GM18873 (cell line): ENCODE results near the gene TPP1.

Source experiments
- ATAC-seq: cut with Tn5 transposase; IDR thresholded peaks from one replicate; pipeline ENCODE4 v1.9.1; 2021; ENCODE audit warnings: mild to moderate bottlenecking, moderate library complexity, moderate number of reproducible peaks; ENCODE audit not compliant: unreplicated experiment, low FRiP score

The TPP1 gene

DNA sequence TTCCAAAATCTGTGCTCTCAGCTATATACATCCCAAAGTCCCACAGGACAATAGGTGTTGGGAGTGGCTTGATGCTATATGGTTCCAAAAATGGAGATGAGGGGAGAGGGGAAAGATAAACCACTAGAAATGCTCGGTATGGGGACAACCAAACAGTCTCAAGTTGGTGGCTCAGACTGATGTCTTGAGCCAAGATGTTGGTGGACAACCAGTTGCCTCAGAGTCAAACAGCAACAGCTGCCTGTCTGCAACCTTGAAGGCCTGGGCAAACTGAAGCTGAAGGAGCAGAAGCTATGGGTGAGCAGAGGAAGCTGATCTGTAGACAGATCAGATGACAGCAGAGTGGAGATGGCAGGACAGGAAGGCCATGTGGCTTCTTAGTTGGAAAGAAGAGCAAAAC lies 19.8 kb downstream of the TPP1 start:
- ATAC-seq: no peak

DNA sequence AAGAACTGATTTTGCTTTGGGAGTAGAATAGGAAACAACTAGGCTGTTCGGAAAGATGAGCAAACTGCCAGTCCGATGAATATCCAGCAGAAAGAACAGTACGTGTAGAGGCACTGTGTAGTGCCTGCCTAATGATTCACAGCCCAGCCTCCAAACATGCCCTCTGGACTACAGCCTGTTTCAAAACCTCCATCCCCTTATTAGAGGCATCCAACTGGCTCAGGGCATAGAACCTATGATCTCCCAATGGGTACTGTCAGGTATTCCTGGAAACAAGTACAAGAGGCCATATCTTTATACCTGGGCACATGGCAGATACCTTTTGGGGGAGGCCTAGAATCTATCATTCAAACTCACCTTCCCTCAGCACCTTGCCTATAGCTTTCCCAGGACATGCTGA lies 20.7 kb downstream of the TPP1 start:
- ATAC-seq: no peak

DNA sequence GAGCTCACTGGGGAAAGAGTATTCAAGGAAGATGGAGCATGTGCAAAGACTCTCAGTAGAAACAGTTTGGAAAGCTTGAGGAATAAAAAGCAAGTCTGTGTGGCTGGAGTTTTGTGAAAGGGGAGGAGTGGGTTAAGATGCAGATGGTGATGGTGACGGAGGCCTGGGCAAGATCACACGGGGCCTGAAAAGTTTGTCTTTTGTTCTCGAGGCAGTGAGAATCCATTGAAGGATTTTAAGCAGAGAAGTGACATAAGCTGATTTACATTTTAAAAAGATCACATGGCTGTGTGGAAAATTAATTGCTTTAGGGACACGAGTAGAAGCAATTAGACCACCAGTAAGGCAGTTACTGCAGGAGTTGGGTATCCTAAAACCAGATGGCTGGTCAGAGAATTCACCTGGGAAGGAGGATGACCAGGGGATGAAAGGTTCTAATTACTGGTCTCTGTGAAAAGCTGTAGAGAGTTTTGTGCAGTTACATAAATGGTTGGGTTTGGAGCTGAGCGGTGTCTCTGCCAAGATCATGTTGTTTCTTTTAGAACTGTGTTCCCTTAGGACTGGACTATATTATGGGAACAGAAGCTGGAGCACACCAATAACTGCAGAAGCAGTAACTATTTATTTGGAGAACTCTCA lies 22.9 kb downstream of the TPP1 start:
- no peak for ATAC-seq

GRCh38 chr11:6594142-6594768 lies 25.0 kb downstream of the TPP1 start:
- no peak for ATAC-seq

- no peak for ATAC-seq
Measured at GRCh38 chr11:6588018-6588417, 31.2 kb downstream of the TPP1 start.

DNA sequence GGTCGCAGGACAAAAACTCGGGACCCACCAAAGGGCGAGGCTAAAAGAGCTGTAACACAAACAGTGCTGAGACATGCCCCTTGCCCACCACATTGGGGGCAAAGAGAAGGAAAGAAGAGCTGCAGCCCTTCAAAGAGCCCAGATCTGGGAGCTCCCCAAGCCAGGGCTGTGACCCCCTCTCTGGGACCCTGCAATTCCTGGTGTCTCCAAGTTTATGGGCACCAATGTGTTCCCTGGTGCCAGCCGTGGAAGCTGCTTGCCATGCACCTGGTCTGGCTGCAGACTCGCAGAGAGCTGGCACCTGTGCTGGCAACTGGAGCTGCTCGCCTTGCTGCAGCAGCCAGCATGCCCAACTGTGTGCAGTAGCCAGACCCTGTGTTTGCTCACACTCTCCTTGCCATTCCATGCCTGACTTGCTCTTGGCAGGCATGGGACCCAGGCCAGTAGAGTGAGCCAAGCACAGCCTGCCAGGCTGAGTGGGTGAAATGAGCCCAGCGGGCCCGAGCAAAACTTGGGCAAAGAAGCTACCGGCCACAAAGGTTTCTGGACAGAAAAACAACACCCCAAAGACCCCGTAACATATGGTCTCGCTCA lies 31.8 kb downstream of the TPP1 start:
- ATAC-seq: no peak

- ATAC-seq: no peak
Measured at GRCh38 chr11:6586434-6587359, 32.5 kb downstream of the TPP1 start.

- ATAC-seq: no peak
Measured at GRCh38 chr11:6584528-6584927, 34.7 kb downstream of the TPP1 start.

GRCh38 chr11:6583584-6583983 lies 35.6 kb downstream of the TPP1 start:
- ATAC-seq: no peak

GRCh38 chr11:6579681-6580080 lies 39.5 kb downstream of the TPP1 start:
- ATAC-seq: no peak

DNA sequence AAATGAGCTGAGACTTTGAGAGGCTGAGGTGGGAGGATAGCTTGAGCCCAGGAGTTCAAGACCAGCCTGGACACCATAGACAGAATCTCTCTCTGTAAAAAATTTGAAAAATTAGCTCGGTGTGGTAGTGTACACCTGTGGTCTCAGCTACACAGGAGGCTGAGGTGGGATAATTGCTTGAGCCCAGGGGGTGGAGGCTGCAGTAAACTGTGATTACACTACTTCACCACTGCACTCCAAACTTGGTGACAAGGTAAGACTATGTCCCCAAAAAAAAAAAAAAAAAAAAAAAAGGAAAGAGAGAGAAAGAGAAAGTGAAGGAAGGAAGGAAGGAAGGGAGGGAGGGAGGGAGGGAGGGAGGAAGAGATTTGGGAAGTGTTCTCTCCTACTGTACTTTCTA lies 41.1 kb downstream of the TPP1 start:
- no peak for ATAC-seq

DNA sequence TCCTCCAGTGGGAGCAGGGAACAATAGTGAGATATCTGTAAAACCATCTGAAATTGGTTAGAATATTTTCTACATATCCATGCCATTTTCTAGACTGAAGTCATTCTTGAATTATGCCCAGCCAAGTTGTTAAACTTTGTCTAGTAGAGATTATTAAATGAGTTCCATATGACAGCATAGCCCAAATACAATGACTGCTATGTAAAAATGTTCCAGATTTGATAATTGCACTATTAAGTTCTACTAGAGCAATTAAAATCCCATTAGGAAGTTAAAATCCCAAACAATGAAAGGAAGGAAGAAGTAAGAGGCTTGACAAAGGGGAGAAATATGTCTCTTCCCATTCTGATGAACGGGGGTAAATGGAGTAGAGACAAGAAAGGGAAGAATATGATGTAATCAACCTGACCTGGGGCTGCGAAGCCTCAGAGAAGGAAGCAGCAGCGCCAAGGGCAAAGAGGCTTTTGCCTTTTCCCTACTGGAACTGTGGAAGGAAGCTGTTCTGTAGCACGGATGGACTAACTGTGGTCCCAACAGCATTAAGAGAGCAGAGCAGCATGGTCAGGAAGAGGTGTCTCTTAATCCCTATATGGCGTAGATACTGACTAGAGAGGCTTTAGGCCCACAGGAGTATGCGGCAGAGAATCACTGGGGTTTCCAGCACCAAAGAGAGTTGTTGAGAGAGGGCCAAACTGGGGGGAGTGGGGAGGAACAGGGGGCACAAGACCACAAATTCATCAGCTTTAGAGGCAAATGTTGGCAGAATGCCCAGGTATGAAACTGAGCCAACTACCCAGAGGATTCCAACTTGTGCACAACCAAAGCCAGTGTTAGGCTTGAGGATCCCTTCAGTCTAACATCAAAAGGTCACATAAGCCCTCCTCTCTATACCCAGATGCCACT lies 42.5 kb downstream of the TPP1 start:
- ATAC-seq: no peak

- ATAC-seq: no peak
Measured at GRCh38 chr11:6574816-6575715, 44.2 kb downstream of the TPP1 start.

- ATAC-seq: no peak
Measured at GRCh38 chr11:6572215-6572614, 47.0 kb downstream of the TPP1 start.

DNA sequence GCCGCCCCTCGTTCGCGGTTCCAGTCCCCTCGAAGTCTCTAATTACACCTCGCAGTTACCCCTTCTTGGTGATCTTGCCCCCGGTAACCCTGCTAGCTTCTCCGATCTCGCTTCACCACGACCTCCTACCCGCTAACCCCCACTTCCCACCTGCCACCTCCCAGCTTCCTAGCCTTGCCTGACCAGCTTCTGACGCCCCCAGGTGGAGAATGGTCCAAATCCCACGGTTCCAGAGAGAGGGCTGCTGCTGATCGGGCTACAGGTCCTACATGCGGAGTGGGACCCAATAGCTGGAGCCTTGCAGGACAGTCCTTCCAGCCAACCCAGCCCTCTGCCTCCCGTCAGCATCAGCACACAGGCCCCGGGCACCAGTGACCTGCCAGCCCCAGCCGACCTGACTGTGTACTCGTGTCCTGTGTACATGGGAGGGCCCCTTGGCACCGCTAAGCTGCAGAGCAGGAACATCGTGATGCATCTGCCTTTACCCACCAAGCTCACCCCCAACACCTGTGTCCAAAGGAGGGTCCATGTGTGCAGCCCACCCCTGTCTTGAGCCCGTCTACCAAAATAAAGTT lies 47.7 kb downstream of the TPP1 start:
- ATAC-seq: no peak

GRCh38 chr11:6570691-6571427 lies 48.4 kb downstream of the TPP1 start:
- no peak for ATAC-seq

GRCh38 chr11:6569706-6570105 lies 49.5 kb downstream of the TPP1 start:
- no peak for ATAC-seq
